ENCODE data around the gene KCTD16.

DNA sequence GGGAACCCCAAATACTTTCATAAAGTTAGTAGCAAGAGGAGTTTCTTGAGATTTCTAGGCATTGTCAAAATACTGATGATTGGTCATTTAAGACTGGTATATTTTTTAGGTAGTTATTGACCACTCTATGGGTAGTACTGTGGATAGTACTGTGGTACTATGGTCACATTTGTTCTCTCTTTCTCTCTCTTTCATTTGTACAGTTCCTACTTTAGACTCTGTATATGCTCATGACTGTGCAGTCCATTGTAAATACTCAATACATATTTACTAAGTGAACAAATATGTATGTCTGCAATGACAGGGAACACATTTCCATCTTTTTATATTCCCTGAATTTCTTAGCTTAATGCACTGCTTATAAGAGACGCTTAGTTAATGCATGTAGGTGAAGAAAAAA lies 215.6 kb downstream of the KCTD16 start:
- TF ChIP-seq RNF2 (IDR thresholded peaks at IDR 0.05; ENCODE audit: borderline replicate concordance, low read depth) (no peak), NR3C1 (IDR thresholded peaks at IDR 0.05) (no peak), POLR2A (IDR thresholded peaks at IDR 0.05; ENCODE audit: low read length) (no peak), RARB (CRISPR knock-in tag; IDR thresholded peaks at IDR 0.05) (no peak), KDM1A (IDR thresholded peaks at IDR 0.05; ENCODE audit: low read depth) (no peak), BHLHE40 (IDR thresholded peaks at IDR 0.05; ENCODE audit: low read depth, low read length) (no peak)
- TF ChIP-seq, protein P1, sequence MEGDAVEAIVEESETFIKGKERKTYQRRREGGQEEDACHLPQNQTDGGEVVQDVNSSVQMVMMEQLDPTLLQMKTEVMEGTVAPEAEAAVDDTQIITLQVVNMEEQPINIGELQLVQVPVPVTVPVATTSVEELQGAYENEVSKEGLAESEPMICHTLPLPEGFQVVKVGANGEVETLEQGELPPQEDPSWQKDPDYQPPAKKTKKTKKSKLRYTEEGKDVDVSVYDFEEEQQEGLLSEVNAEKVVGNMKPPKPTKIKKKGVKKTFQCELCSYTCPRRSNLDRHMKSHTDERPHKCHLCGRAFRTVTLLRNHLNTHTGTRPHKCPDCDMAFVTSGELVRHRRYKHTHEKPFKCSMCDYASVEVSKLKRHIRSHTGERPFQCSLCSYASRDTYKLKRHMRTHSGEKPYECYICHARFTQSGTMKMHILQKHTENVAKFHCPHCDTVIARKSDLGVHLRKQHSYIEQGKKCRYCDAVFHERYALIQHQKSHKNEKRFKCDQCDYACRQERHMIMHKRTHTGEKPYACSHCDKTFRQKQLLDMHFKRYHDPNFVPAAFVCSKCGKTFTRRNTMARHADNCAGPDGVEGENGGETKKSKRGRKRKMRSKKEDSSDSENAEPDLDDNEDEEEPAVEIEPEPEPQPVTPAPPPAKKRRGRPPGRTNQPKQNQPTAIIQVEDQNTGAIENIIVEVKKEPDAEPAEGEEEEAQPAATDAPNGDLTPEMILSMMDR (IDR thresholded peaks at IDR 0.05), result no peak
- TF ChIP-seq, protein P2, sequence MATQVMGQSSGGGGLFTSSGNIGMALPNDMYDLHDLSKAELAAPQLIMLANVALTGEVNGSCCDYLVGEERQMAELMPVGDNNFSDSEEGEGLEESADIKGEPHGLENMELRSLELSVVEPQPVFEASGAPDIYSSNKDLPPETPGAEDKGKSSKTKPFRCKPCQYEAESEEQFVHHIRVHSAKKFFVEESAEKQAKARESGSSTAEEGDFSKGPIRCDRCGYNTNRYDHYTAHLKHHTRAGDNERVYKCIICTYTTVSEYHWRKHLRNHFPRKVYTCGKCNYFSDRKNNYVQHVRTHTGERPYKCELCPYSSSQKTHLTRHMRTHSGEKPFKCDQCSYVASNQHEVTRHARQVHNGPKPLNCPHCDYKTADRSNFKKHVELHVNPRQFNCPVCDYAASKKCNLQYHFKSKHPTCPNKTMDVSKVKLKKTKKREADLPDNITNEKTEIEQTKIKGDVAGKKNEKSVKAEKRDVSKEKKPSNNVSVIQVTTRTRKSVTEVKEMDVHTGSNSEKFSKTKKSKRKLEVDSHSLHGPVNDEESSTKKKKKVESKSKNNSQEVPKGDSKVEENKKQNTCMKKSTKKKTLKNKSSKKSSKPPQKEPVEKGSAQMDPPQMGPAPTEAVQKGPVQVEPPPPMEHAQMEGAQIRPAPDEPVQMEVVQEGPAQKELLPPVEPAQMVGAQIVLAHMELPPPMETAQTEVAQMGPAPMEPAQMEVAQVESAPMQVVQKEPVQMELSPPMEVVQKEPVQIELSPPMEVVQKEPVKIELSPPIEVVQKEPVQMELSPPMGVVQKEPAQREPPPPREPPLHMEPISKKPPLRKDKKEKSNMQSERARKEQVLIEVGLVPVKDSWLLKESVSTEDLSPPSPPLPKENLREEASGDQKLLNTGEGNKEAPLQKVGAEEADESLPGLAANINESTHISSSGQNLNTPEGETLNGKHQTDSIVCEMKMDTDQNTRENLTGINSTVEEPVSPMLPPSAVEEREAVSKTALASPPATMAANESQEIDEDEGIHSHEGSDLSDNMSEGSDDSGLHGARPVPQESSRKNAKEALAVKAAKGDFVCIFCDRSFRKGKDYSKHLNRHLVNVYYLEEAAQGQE (IDR thresholded peaks at IDR 0.05), result no peak
